Measurements from ENCODE around the gene LRP8. TPM values are rescaled to one million over a fixed set of nuclear protein-coding genes. Genes with fewer than 3 reads are reported as not detected.

The LRP8 gene
- total RNA-seq, 1 experiment from 2014 or later = 56.3 TPM

DNA sequence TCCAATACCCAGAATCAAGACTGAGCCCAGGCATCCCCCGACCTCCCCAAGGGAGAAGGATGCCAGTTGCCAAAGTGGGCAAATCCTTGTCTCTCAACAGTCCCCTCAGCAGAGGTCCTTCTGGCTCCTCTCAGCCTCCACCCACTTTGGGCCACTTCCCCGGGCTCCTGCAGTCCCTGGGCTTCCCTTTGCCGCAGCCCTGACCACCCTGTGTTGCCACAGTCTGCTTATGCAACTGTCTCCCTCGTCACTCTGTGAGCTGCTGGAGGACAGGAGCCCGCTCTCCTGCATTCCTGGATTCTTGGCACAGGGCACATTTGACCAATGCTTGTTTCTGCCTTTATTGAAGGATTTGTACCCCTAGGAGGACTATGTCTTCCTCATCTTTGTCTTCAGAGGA lies 2.9 kb upstream of the LRP8 start (continued):
- no peak for TF ChIP-seq YY1 (IDR thresholded peaks at IDR 0.05; ENCODE audit: extremely low read depth, insufficient replicate concordance, low read depth, low read length)
- TF ChIP-seq, protein P1, sequence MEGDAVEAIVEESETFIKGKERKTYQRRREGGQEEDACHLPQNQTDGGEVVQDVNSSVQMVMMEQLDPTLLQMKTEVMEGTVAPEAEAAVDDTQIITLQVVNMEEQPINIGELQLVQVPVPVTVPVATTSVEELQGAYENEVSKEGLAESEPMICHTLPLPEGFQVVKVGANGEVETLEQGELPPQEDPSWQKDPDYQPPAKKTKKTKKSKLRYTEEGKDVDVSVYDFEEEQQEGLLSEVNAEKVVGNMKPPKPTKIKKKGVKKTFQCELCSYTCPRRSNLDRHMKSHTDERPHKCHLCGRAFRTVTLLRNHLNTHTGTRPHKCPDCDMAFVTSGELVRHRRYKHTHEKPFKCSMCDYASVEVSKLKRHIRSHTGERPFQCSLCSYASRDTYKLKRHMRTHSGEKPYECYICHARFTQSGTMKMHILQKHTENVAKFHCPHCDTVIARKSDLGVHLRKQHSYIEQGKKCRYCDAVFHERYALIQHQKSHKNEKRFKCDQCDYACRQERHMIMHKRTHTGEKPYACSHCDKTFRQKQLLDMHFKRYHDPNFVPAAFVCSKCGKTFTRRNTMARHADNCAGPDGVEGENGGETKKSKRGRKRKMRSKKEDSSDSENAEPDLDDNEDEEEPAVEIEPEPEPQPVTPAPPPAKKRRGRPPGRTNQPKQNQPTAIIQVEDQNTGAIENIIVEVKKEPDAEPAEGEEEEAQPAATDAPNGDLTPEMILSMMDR (IDR thresholded peaks at IDR 0.05 in 2 of 3, conservative IDR thresholded peaks at IDR 0.05 in 1 of 3; ENCODE audit: borderline replicate concordance in 1 of 3, insufficient read depth in 1 of 3, low read depth in 2 of 3, low read length in 2 of 3) = no peak
- TF ChIP-seq, protein P2, sequence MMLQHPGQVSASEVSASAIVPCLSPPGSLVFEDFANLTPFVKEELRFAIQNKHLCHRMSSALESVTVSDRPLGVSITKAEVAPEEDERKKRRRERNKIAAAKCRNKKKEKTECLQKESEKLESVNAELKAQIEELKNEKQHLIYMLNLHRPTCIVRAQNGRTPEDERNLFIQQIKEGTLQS (IDR thresholded peaks at IDR 0.05) = no peak

- ATAC-seq (no peak), DNase-seq (ENCODE audit: low read depth, low spot score) (no peak)
- Histone ChIP-seq H3K4me2 (ENCODE audit: low read length) (peak overlapping the region; percentile 98), H3K4me3 (replicated peaks in 1 of 2; ENCODE audit: low read depth in 1 of 2, low read length in 2 of 2) (peak overlapping the region; percentile 52 to 68), H2AFZ (ENCODE audit: low read depth, low read length, poor library complexity, severe bottlenecking) (no peak overlapping the region), H3K9me2 (ENCODE audit: insufficient read depth) (no peaks in the 10 kb centered on the region), H4K20me1 (ENCODE audit: insufficient read depth) (no peaks in the 10 kb centered on the region), H3K9ac (ENCODE audit: low read length) (peak overlapping the region; percentile 70), H3K27me3 (ENCODE audit: insufficient read depth, low read length) (no peaks in the 10 kb centered on the region), H3K36me3 (ENCODE audit: control insufficient read depth in 1 of 2, insufficient read depth in 2 of 2, low read length in 2 of 2) (peaks cover 0 to 16% of the 10 kb centered on the region in 2 experiments; a peak in 2 of 4 replicates), H3K9me3 (ENCODE audit: control insufficient read depth in 1 of 2, insufficient read depth in 1 of 2, low read depth in 1 of 2, low read length in 2 of 2) (no peaks in the 10 kb centered on the region), H3K27ac (ENCODE audit: low read depth, low read length) (peak overlapping the region; percentile 88; the same call in 1 of the 2 replicates), H3K4me1 (ENCODE audit: control insufficient read depth in 1 of 2, insufficient read depth in 2 of 2, low read length in 2 of 2) (peaks cover 8 to 21% of the 10 kb centered on the region in 2 experiments), H3K79me2 (ENCODE audit: insufficient read depth, low read length) (peaks cover 29% of the 10 kb centered on the region)
- POLR2A ChIA-PET = no interaction called here
- CTCF ChIA-PET = no interaction called here
- no TSS peak for BruUV-seq (replicated peaks)
- intact Hi-C loops (cut with micrococcal nuclease) = loop anchor here (5.0 kb wide), 1 partner anchor 53 kb away; no protein-coding TSS in a partner anchor
- RAD21 ChIA-PET (ENCODE audit: low non-redundant PET in 1 of 2, low total read pairs in 2 of 2, uncharacterized antibody in 2 of 2, unreplicated experiment in 2 of 2) = no interaction called here
- no peak for TF ChIP-seq ELF1 (IDR thresholded peaks at IDR 0.05; ENCODE audit: borderline replicate concordance, low read depth)
- TF ChIP-seq POLR2A (IDR thresholded peaks at IDR 0.05; ENCODE audit: borderline replicate concordance, extremely low read depth, insufficient read depth, insufficient read length) = no peak
- no peak for TF ChIP-seq CEBPB (IDR thresholded peaks at IDR 0.05; ENCODE audit: low read depth)
- no peak for TF ChIP-seq SIN3A (IDR thresholded peaks at IDR 0.05; ENCODE audit: low read depth)
Measured at GRCh38 chr1:53328541-53329499, 950 bp upstream of the LRP8 start.
